Activated CD8-positive, alpha-beta memory T cell treated with anti-CD3 and anti-CD28 coated beads, Interleukin-2, amount 50 U/mL, for 1 hour (primary cell): ENCODE results near the gene LATS2.

Source experiments
- DNase-seq: peaks from one replicate; pipeline ENCODE4 v3.0.0-alpha.2; 2020; ENCODE audit errors: extremely low read depth

The LATS2 gene

DNA sequence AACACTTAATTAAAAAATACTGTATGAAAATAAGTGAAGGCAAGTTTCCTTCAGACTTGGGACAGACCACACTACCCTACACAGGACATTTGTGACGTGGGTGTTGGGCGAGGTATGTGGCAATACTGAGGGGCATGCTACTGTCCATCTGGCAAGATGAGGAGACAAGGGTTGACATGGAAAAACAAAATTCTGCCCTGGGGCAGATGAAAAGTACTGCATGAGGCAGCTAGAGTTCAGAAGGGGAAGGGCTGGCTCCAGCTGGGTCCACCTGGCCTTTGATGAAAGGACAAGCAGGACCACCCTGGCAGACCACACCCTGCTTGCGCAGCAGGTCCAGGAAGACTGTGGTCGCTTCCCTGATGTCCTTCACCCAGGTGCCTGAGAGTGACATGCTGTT is 43.2 kb downstream of the LATS2 start:
- no peak for DNase-seq

DNA sequence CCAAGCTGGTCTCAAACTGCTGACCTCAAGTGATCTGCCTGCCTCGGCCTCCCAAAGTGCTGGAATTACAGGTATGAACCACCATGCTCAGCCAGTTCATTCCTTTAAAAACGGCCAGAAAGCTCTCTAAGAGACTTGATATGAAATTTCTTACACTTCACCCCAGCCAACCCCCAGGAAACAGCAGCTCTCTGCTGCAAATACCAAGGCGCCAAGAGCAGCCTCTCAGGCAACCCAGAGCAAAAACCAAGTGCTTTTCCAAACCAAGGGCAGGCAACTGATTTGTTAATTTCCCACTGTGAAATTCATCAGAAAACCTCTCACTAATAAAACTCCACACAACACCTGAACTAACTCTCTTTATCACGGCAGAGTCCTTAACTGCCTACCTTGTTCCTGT is 44.9 kb downstream of the LATS2 start:
- DNase-seq, result no peak

DNA sequence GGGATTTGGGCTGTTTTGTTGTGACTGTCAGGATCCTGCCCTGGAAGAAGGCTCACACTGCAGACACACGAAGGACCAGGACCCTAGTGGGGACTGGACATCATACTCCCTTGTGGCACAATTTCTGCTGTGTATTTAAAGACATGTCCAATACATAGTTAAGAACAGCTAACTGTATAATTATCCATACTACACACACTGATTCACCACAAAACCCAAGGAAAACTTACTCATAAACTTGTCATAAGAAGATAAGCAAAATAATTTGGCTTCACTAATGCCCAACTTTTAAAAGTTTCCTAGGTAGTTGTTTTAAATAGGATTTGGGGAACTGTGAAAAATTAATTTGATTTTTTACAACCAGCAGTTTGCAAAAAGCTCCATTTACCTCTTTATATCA is 46.1 kb downstream of the LATS2 start:
- no peak for DNase-seq

DNA sequence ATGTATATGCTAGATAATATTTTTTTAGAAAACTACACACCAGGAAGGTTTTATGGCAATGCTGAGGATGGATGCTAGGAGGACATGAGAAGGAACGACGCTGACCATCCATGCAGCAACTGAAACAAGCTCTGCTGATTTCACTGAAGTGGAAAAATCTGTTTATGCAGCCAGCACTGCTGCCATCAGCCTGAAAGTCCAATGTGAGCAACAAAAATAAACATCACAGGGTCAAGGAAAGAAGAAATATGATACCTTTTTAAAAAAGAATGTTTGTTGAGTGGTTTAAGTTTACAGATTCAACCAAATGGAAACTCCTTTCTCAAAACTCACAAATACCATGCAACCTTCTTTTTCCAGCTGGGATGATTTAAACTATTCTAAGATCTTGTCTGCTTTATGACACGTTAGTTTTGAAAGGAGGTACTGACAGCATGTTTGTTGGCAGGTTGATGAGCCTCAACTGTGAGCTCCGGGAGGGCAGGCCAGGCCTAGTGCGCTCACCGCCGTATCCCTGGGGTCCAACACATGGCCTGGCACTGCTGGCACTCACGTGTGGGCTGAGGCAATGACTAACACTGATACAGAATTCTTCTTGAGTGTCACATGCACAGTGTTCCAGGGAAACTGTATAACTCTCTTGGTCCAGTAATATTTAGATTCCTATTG is 46.8 kb downstream of the LATS2 start:
- no peak for DNase-seq

DNA sequence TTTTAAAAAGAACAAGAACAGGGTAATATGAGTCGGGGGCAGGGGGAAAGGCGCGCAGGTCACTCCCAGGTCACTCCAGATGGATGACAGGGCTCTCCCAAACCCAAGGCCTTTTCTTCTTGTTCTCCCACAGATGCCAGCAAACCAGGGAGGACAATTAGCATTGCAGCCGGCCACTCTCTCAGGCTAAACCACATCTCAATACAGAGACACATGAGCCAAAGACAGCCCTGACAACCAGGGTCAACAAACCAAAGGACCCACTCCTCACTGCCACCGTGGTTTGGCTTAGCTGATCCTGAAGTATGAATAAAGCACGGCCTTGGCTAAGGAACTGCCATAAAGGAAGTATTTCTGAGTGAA is 47.3 kb downstream of the LATS2 start:
- no peak for DNase-seq

DNA sequence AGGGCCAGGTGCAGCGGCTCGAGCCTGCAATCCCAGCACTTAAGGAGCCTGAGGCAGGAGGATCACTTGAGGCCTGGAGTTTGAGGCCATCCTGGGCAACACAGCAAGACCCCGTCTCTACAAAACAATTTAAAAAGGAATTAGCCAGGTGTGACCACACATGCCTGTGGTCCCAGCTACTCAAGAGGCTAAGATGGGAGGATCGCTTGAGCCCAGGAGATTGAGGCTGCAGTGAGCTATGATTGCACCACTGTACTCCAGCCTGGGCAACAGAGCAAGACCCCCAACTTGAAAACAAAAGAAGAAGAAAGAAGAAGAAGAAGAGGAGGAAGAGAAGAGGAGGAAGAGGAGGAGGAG is 47.7 kb downstream of the LATS2 start:
- no peak for DNase-seq

- no peak for DNase-seq
Observed at GRCh38 chr13:21012841-21013681, 48.3 kb downstream of the LATS2 start.

DNA sequence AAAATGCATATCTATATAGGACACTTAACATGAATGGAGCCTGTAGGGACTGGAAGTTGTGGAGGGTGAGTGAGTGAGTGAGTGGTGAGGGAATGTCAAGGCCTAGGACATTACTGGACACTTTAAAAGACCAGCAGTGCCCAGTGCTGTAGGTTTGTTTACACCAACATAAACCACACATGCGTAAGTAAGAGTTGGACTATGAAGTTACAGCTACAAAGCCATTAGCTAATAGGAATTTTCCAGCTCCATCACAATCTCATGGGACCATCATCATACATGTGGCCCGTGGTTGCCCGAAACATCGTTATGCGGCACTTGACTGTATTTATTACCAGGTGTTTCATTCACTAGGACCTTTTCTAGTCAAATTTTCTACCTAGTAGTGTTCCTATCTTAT is 49.2 kb downstream of the LATS2 start:
- no peak for DNase-seq

- DNase-seq, result no peak
Observed at GRCh38 chr13:21011378-21011777, 50.0 kb downstream of the LATS2 start.

GRCh38 chr13:21010621-21011020 is 50.8 kb downstream of the LATS2 start:
- no peak for DNase-seq

DNA sequence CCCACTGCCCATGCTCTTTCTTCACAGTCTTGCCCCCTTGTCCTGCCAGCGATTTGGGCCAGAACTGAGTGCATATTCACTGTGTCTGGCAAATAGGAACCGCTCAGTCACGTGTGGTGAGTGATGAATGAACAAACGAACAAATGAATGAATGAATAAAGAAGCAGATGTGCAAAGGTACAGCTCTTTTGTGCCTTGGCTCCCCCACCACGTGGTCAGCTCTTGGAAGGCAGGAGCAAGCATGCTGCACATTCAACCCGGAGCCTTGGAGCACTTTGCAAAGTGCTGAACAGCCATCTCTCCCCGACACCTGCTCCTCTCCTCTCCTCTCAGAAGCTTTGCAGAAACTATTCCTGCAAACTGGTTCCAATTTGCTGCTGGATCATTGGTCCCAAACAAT is 52.4 kb downstream of the LATS2 start:
- DNase-seq, result no peak

DNA sequence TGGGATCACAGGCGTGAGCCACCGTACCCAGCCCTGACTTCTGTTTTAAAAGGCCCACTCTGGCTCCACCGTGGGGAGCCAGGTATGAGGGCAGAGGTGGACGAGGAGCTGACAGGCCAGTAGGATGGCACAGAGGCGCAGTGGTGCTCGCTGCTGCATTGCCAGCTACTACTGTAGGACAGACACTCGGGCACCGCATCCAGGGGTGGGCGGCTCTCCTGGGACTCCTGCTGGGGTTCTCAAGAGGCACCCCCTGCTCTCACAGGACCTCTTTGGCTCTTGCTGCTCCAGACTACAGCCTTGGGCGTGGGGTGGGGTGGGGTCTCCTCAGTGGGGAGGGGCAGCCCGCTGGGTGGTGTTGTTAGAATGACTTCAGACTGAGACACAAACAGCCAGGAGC is 53.4 kb downstream of the LATS2 start:
- DNase-seq, result no peak

- DNase-seq, result no peak
Observed at GRCh38 chr13:21006141-21007005, 55.0 kb downstream of the LATS2 start.

GRCh38 chr13:21005193-21005592 is 56.2 kb downstream of the LATS2 start:
- no peak for DNase-seq

DNA sequence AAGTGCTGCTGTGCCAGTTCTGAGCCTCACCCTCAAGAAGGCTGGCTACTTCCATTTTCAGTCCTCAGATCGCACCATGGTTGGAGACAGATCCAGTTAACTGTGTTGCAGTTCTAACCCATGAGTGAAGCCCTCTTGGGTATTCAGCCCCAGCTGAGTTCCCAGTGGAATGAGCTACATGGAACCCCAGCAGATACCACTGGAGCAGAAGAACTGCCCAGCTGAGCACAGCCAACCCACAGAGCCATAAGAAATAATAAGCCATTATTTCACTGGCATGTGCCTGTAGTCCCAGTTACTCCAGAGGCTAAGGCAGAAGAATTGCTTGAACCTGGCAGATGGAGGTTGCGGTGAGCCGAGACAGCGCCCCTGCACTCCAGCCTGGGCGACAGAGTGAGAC is 59.9 kb downstream of the LATS2 start:
- no peak for DNase-seq

DNA sequence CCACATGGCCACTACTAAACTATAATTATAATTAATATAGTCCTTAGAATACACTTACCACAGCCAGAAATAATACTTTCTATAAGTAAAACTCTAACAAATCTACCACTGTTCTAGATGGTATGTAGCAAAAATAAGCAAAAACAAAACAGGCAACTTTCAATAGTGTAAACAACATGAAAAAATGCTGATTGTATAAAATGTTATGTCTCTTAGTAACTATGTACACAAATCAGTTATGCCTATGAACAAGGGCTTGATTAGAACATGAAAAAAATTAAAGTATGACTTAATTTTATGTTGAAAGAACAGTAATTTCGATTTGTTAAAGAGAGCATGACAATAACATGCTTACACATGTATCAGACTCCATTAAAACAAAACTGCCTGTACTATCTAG is 60.7 kb downstream of the LATS2 start:
- no peak for DNase-seq

DNA sequence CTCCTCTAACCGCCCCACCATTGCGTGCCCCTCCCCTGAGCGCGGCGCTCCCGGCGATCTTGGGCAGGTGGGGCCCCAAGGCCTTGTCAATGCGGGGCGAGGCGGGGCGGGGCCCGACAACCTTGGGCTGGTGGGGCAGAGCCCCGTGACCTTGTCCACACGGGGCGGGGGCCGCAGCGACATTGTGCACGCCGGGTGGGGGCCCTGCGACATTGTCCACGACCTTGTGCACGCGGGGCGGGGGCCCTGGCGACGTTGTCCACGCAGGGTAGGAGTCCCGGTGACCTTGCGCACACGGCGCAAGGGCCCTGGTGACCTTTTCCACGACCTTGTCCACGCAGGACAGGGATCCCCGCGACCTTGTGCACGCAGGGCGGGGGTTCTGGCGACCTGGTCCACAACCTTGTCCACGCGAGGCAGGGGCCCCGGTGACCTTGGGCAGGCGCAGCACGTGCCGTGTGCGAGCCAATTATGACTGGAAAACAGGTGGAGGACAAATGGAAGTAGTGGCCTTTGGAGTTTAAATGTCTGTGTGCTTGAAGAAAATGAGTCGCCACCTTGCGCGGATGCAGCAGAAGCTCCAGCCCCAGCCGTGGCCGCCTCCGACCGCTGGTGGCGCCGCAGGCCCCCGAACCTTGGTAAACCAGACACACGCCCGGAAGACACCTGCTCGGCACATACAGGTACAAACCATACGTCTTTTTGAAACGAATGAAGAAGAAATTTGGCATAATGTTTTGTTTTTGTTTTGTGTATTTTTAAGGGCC is 62.6 kb downstream of the LATS2 start:
- no peak for DNase-seq

- DNase-seq, result no peak
Observed at GRCh38 chr13:20997301-20998161, 63.9 kb downstream of the LATS2 start.

DNA sequence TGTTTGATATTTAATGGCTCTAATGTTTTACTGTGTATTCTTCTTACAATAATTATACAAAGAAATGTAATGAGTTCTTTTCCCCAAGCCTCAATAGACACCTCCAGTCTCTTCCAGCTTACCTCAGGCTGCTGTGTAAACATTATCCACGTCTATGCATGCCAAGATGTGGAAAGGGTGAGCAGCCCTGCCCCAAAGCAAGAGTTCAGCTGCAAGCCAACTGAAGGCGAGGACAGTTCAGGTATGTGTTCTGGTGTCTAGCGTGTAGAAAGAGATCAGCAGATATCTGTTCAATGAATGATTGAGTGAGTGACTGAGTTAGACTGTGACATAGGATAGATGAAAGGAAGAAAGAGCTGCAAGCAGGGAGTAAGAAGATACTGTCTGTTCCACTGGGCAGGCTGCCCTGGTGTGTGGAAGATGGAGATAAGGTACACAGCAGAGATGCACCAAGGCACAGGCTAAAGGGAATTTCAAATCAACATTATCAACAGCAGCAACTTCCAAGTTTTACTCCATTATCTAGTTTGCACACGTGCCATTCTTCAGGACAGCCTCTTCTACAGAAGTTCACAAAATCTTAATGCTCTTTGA is 66.0 kb downstream of the LATS2 start:
- no peak for DNase-seq

- no peak for DNase-seq
Observed at GRCh38 chr13:20994441-20994821, 67.0 kb downstream of the LATS2 start.
